LoVo (cell line): ENCODE measurements around the gene KRT17.
"Not testable (repeated sequence)": the region's sequence is repeated elsewhere in the genome, so short reads cannot be mapped to it uniquely, and the experiment has no call there.

ENCODE experiments used
- DNase-seq: peaks from one replicate; pipeline ENCODE4 v3.0.0-alpha.2; 2016; ENCODE audit warnings: low spot score

Gene KRT17

GRCh38 chr17:41653892-41654677 lies 29.7 kb upstream of the KRT17 start:
- peak; percentile 96 for DNase-seq

DNA sequence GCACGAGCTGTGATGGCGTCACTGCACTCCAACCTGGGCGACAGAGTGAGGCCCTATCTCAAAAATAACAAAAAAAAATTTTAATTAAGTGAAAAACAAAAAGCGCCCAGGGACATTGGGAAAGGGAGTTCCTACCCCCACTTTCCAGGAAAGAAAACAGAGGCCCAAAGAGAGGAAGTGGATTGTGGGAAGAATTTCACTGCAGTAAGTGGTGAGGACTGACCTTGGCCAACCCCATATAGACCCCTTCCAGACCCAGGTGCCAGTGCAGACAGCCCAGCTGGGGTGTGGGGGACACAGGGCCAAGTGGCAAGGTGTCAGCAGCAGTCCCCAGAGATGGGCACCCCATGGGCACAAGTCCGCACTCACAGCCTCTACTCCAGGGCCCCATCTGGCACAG lies 29.0 kb upstream of the KRT17 start:
- no peak for DNase-seq

GRCh38 chr17:41652461-41652970 lies 28.1 kb upstream of the KRT17 start:
- DNase-seq = peak; percentile 28

DNA sequence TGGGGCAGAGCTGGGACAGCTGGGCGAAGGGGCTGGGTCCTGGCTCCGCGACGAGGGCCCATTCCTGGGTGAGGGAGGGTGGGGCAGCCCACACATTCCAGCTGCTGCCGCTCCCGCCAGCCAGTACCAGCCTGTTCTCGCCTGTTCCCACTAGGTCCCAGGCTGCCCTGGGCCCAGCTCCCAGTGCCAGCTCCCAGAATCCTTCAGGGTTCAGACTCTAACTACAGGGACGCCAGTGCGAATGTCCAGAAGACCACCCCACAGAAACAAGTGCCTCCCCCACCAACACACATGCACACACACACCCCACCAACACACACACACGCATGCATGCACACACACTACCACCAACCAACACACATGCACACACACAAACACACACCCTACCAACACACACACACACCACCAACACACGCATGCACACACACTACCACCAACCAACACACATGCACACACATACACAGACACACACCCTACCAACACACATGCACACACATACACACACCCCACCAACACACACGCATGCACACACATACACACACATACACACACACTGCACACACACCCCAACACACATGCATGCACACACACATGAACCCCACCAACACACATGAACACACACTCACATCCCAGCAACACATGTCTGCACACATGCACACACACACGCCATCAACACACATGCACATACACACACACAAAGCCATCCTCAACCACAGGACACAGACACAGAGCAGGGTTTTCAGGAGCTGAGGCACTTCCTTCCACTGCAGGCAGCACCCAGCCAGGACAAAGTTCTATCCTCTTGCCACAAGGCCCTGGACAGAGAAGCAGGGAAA lies 27.5 kb upstream of the KRT17 start:
- DNase-seq = peak; percentile 89

GRCh38 chr17:41650794-41651624 lies 26.6 kb upstream of the KRT17 start:
- DNase-seq = no peak

- no peak for DNase-seq
Measured at GRCh38 chr17:41649923-41650519, 25.6 kb upstream of the KRT17 start.

DNA sequence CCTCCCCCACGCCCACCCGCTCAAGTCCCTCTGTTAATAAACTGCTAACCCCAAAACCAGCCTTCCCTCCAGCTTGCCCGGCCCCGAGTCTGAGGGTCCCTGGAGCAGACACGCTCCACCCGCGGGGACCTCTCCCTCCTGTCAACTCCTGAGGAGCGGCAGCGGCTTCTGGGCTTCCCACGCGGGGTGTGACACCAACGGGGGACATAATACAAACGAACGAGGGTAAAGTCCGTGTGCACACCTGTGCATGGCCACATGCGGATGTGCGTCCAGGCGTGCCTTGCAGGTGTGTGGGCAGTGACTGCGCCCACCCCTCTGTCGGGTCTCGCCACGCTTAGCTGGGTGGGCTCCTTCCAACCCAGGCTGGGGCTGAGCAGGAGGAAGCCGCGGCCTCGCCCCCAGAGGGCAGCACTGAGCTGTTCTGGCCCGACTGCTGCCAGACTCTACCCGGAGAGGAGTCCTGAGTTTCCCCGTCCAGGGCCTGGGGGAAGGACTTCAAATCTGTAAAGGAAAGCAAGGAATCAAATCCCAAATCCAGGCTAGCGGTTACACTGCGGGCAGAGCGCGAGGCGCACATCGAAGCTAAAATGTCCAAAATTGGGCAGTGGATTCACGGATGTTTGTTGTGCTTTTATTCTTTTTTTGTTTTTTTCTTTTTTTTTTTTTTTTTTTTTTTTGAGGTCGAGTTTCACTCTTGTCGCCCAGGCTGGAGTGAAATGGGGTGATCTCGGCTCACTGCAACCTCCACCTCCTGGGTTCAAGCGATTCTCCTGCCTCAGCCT lies 24.2 kb upstream of the KRT17 start:
- DNase-seq = peak; percentile 84

- DNase-seq = peak; percentile 86
Measured at GRCh38 chr17:41647940-41648410, 23.6 kb upstream of the KRT17 start.

GRCh38 chr17:41647038-41647813 lies 22.9 kb upstream of the KRT17 start:
- DNase-seq = no peak

DNA sequence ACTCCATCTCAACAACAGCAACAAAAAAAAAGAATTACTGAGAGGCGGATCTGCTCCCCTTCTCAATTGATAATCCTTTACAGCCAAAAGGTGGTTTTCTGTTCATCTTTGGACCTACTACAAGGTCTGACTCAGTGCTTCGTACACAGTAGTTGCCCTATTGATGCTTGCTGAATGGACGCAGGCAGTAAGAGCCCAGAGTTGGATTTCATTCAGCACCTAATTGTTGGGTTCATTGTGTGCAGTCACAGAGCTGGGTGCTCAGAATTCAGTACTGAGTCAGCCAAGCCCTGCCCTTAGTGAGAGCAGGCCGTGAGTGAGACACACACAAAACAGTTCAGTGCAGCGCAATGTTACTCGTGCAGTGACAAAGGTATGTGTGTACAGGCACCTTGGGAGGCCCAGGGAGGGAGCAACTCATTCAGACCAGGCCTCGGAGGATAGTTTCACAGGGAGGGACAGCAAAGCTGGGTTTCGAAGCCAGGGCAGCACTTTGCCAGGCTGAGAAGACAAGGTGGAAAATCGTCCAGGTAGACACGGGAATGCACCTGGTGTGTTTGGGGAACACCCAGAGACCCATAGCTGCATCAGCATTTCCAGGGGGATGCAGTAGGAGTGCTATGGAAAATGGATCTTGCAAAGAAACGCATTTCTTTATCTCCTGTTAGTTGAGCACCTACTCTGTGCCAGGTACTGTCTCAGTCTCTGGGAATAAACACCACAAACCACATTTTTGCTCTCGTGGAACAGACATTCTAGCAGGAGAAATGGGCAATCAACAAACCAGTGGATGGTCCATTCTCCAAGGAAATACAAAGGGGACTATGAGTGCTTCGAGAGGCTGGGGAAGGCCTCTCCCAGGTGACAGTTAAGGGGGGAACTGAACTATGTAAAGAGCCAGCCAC lies 18.1 kb upstream of the KRT17 start:
- no peak for DNase-seq

GRCh38 chr17:41640596-41640995 lies 16.2 kb upstream of the KRT17 start:
- not testable (repeated sequence) for DNase-seq

DNA sequence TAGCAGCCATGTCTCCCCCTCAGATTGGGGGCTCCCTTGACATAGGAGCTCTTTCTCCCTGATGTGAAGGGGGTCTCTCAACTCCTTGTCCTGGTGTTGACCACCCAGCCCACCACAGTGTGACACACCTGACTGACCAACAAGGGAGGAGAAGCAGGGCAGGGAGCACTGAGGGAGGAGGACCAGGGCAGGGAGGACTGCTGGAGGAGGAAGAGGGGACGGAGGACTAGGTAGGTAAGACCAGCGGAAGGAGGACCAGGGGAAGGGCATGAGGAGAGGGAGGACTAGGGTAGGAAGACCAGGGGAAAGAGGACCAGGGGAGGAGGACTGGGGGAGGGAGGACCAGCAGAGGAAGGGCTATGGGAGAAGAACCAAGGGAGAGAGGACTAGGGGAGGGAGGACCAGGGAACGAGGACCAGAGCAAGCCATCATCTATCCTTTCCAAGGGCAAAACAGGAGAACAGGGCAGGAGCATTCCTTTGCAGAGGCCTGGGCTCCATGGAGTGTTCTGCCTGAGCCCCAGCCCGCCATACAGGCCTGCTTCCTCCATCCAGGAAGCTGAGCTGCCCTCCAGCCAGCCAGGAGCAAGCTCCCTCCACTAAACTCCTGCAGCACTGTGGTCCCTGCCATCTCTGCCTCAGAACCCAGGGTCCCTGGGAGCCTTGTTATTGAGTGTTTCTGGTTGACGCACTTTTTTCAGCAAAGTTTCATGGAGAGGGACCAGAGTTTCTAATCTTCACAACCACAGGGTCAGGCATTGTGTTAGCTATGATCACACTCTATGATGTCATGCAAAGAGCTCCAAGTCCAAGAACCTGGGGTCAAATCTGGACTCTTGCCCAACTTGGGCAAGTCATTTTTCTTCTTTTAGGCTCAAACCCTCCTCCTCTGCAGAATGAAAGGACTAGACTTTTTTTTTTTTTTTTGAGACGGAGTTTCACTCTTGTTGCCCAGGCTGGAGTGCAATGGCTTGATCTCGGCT lies 15.4 kb upstream of the KRT17 start:
- no peak for DNase-seq

DNA sequence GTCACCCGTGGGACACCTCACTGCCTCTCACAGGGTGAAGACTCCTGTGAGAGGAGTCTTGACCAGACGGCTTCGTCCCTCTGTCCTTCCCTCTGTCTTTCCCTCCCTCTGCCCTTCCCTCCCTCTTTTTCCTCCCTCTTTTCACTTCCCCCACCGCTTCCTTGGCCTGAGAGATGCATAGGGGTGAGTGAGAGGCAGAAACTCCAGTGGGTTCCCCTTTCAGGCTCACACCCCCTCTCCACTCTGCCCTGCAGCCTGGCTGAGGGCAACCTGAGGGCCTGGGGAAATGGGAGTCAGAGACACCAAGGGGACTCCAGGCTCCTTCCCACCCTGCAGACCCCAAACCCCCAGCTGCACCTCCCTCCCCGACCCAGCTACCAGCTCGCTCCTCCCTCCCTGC lies 14.6 kb upstream of the KRT17 start:
- DNase-seq = no peak

DNA sequence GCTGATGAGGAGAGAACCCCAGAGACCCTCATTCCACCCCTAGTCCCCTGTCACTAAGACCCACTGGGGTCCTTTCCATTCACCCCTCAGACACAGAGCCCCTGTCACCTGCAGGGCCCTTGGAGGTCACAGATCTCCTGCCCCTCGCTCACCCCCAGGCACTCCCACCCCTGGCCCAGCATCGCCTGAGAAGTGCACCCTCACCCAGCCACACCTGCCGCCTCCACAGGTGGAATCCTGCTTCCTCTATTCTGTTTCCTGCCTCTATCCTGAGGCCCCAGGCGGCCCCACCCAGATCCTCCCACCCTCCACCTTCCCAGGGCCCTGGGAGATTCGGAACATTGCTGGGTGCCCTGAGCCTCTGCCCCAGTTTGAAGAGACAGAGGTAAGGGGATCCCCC lies 13.8 kb upstream of the KRT17 start:
- DNase-seq = no peak

GRCh38 chr17:41636652-41637051 lies 12.3 kb upstream of the KRT17 start:
- no peak for DNase-seq

- DNase-seq = no peak
Measured at GRCh38 chr17:41635121-41636097, 11.0 kb upstream of the KRT17 start.

- no peak for DNase-seq
Measured at GRCh38 chr17:41634639-41635038, 10.3 kb upstream of the KRT17 start.
